Ishikawa (cell line): ENCODE results near the gene C2orf69.

ENCODE experiments used
- CEBPB ChIP-seq: IDR thresholded peaks from 2 replicates; pipeline ENCODE4 v1.6.1; 2012
- CREB1 ChIP-seq: IDR thresholded peaks from 2 replicates; pipeline ENCODE4 v1.6.1; 2012; ENCODE audit warnings: low read depth
- EGR1 ChIP-seq: IDR thresholded peaks from 2 replicates; pipeline ENCODE4 v1.6.1; 2012
- EP300 ChIP-seq: IDR thresholded peaks from 2 replicates; pipeline ENCODE4 v1.6.1; 2012; ENCODE audit warnings: borderline replicate concordance
- FOXM1 ChIP-seq: IDR thresholded peaks from 2 replicates; pipeline ENCODE4 v1.6.1; 2012; ENCODE audit warnings: low read depth, borderline replicate concordance
- TAF1 ChIP-seq: IDR thresholded peaks from 2 replicates; pipeline ENCODE4 v1.6.1; 2012; ENCODE audit warnings: low read depth, mild to moderate bottlenecking
- YY1 ChIP-seq: IDR thresholded peaks from 2 replicates; pipeline ENCODE4 v1.6.1; 2012; ENCODE audit warnings: low read depth
- ZBTB7A ChIP-seq: IDR thresholded peaks from 2 replicates; pipeline ENCODE4 v1.6.1; 2012; ENCODE audit warnings: low read depth
- TF ChIP-seq, protein P1 (sequence below): IDR thresholded peaks from 2 replicates; pipeline ENCODE4 v1.6.1; 2012
- TF ChIP-seq, protein P2 (sequence below): IDR thresholded peaks from 2 replicates; pipeline ENCODE4 v1.6.1; 2012
- TF ChIP-seq, protein P3 (sequence below): IDR thresholded peaks from 2 replicates; pipeline ENCODE4 v1.6.1; 2012; ENCODE audit warnings: low read depth, mild to moderate bottlenecking

DNA sequence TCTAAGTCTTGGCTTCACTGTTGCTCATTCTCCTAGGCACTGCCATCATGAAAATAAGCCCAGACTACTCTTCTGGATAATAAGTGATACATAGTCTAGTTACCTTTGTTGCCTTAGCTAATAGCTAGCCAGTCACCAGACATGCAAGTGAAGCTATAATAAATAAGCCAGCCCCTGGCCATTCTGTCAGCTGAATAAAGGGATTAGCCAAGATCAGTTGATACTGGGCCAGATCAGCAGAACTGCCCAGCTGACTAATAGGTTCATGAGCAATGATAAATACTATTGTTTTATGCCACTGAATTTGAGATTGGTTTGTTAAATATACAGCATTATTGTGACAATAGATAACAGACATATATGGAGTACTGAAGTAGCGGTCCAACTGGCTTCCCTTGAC is 8.0 kb upstream of the C2orf69 start:
- TF ChIP-seq CEBPB, result no peak
- TF ChIP-seq EGR1, result no peak
- no peak for TF ChIP-seq CREB1
- TF ChIP-seq, protein P1, sequence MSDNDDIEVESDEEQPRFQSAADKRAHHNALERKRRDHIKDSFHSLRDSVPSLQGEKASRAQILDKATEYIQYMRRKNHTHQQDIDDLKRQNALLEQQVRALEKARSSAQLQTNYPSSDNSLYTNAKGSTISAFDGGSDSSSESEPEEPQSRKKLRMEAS, result no peak
- TF ChIP-seq, protein P2, sequence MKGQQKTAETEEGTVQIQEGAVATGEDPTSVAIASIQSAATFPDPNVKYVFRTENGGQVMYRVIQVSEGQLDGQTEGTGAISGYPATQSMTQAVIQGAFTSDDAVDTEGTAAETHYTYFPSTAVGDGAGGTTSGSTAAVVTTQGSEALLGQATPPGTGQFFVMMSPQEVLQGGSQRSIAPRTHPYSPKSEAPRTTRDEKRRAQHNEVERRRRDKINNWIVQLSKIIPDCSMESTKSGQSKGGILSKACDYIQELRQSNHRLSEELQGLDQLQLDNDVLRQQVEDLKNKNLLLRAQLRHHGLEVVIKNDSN, result no peak
- TF ChIP-seq FOXM1, result no peak
- no peak for TF ChIP-seq EP300
- no peak for TF ChIP-seq YY1
- TF ChIP-seq TAF1, result no peak
- TF ChIP-seq, protein P3, sequence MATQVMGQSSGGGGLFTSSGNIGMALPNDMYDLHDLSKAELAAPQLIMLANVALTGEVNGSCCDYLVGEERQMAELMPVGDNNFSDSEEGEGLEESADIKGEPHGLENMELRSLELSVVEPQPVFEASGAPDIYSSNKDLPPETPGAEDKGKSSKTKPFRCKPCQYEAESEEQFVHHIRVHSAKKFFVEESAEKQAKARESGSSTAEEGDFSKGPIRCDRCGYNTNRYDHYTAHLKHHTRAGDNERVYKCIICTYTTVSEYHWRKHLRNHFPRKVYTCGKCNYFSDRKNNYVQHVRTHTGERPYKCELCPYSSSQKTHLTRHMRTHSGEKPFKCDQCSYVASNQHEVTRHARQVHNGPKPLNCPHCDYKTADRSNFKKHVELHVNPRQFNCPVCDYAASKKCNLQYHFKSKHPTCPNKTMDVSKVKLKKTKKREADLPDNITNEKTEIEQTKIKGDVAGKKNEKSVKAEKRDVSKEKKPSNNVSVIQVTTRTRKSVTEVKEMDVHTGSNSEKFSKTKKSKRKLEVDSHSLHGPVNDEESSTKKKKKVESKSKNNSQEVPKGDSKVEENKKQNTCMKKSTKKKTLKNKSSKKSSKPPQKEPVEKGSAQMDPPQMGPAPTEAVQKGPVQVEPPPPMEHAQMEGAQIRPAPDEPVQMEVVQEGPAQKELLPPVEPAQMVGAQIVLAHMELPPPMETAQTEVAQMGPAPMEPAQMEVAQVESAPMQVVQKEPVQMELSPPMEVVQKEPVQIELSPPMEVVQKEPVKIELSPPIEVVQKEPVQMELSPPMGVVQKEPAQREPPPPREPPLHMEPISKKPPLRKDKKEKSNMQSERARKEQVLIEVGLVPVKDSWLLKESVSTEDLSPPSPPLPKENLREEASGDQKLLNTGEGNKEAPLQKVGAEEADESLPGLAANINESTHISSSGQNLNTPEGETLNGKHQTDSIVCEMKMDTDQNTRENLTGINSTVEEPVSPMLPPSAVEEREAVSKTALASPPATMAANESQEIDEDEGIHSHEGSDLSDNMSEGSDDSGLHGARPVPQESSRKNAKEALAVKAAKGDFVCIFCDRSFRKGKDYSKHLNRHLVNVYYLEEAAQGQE, result no peak
- TF ChIP-seq ZBTB7A, result no peak
